ENCODE results near the gene ABAT.

ABAT gene

GRCh38 chr16:8674413-8675022 is at the start of gene ABAT:
TSS of gene ABAT (plus strand) at chr16:8674617. CDS start at chr16:8735740, 61,123 bp downstream.
- DNase-seq (ENCODE audit: low spot score): peak; percentile 89

GRCh38 chr16:8625491-8626087 is 48.8 kb upstream of the ABAT start:
- DNase-seq (ENCODE audit: low spot score): no peak

GRCh38 chr16:8626946-8627345 is 47.5 kb upstream of the ABAT start:
- DNase-seq (ENCODE audit: low spot score): no peak

- DNase-seq (ENCODE audit: low spot score): no peak
Measured at GRCh38 chr16:8627456-8627855, 47.0 kb upstream of the ABAT start.

- no peak for DNase-seq (ENCODE audit: low spot score)
Measured at GRCh38 chr16:8628981-8629725, 45.3 kb upstream of the ABAT start.

- DNase-seq (ENCODE audit: low spot score): no peak
Measured at GRCh38 chr16:8630255-8630953, 44.0 kb upstream of the ABAT start.

GRCh38 chr16:8631373-8631772 is 43.0 kb upstream of the ABAT start:
- DNase-seq (ENCODE audit: low spot score): no peak

GRCh38 chr16:8631818-8632465 is 42.5 kb upstream of the ABAT start:
- no peak for DNase-seq (ENCODE audit: low spot score)

GRCh38 chr16:8632675-8633182 is 41.7 kb upstream of the ABAT start:
- DNase-seq (ENCODE audit: low spot score): peak; percentile 1

- no peak for DNase-seq (ENCODE audit: low spot score)
Measured at GRCh38 chr16:8634991-8635736, 39.3 kb upstream of the ABAT start.

- no peak for DNase-seq (ENCODE audit: low spot score)
Measured at GRCh38 chr16:8639694-8640093, 34.7 kb upstream of the ABAT start.

- no peak for DNase-seq (ENCODE audit: low spot score)
Measured at GRCh38 chr16:8641671-8642070, 32.7 kb upstream of the ABAT start.

- DNase-seq (ENCODE audit: low spot score): no peak
Measured at GRCh38 chr16:8642146-8642545, 32.3 kb upstream of the ABAT start.

GRCh38 chr16:8644211-8645140 is 29.9 kb upstream of the ABAT start:
- DNase-seq (ENCODE audit: low spot score): peak; percentile 12

- DNase-seq (ENCODE audit: low spot score): no peak
Measured at GRCh38 chr16:8645141-8645521, 29.3 kb upstream of the ABAT start.

GRCh38 chr16:8645831-8646230 is 28.6 kb upstream of the ABAT start:
- no peak for DNase-seq (ENCODE audit: low spot score)

GRCh38 chr16:8646326-8647053 is 27.9 kb upstream of the ABAT start:
- no peak for DNase-seq (ENCODE audit: low spot score)

- no peak for DNase-seq (ENCODE audit: low spot score)
Measured at GRCh38 chr16:8647721-8648318, 26.6 kb upstream of the ABAT start.

GRCh38 chr16:8648877-8649276 is 25.5 kb upstream of the ABAT start:
- DNase-seq (ENCODE audit: low spot score): no peak
